HG03159 (cell line): ENCODE data around the gene CAPZB.

Experiments used
- ATAC-seq: cut with Tn5 transposase; IDR thresholded peaks from one replicate; pipeline ENCODE4 v1.9.1; 2021; ENCODE audit warnings: mild to moderate bottlenecking, moderate library complexity; ENCODE audit not compliant: unreplicated experiment

Gene CAPZB

GRCh38 chr1:19390166-19390850 lies 95.0 kb downstream of the CAPZB start:
- peak; percentile 13 for ATAC-seq

GRCh38 chr1:19388980-19389379 lies 96.4 kb downstream of the CAPZB start:
- ATAC-seq = no peak

GRCh38 chr1:19387045-19387467 lies 98.3 kb downstream of the CAPZB start:
- no peak for ATAC-seq

DNA sequence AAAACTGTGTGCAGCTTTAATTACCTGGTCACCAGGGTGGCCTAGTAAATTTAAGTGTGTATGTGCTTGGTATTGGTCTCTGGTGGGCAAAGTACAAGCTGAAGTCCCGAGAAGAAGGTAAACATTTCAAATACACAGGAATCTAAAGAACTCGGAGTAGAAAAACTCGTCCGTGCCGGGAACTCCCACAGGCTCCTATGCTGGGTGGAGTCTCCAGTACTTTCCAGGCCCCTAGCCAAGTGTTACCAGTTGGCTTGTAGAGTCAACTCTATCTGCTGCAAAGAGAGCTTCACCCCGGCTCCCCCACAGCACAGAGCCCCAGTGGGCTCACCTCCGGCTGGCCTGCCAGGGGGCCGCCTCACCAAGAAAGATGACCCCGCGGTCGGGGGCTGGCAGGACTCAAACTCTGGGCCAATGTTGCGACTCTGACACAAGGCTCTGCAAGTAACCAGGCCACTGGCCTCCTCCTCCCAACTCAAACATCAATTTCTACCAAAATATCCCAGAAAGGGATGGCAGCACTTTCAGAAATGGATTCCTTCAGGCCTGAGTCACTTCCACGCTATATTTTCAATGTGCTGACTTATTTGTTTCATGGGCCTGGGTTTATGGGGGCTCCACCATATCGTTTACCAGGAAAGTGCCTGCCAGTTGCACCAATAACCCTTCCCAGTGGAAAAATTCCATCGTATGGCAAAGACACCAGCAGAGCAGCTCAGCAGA lies 99.3 kb downstream of the CAPZB start:
- no peak for ATAC-seq

DNA sequence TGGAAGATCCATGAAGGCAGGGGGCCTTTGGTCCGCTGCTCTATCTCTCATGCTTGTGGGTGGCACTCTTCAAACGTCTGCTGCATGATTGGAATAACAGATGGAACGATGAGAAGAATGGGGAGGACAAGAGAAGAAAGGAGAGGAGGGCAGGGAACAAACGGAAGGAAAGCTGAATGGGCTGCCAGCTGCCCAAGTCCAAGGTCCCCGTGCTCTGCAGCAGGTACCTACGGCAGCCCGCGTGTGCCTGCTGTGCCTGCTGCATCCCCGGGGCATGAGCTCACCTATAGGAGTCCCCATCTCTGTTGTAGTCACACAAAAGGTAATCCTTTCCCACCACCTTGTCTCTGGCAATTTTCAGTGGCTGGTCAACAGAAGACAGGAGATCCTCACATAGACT lies 100.1 kb downstream of the CAPZB start:
- ATAC-seq = no peak

DNA sequence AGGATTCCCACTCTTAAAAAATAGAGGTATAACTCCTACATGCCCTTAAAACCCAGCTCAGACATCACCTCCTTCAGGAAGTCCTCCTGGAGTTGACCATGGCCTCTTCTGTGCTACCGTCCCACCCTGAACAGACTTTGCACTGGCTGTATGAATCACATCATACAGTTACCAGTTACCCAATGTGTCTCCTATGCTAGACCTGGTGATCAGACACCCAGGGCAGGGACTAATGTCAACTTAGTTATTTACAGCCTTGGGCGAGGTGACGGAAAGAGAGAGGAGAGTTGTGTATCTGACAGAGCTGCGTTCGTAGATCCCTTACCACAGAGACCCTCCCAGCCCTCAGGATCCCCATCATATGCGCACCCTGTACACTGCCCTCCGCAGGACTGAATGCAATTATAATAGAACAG lies 100.6 kb downstream of the CAPZB start:
- ATAC-seq = no peak

- ATAC-seq = no peak
Measured at GRCh38 chr1:19384113-19384512, 101.2 kb downstream of the CAPZB start.

- no peak for ATAC-seq
Measured at GRCh38 chr1:19382222-19382621, 103.1 kb downstream of the CAPZB start.

DNA sequence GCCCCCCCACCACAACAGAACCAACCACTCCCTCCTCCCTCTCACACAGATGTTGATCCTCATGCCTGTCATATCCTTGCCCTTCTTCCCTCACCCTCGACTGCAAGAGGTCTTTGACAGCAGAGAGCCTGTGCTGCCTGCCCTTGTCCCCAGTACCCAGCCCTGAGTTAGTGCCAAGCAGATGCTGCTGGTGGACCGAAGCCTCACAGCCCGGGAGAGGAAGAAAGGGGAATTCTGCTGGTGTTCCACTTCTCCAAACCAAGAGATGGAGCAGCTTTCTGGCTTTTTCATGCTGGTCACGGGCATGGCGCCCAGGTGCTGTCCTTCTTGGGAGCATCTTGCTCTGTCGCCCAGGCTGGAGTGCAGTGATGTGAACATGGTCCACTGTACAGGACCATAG lies 104.1 kb downstream of the CAPZB start:
- no peak for ATAC-seq

DNA sequence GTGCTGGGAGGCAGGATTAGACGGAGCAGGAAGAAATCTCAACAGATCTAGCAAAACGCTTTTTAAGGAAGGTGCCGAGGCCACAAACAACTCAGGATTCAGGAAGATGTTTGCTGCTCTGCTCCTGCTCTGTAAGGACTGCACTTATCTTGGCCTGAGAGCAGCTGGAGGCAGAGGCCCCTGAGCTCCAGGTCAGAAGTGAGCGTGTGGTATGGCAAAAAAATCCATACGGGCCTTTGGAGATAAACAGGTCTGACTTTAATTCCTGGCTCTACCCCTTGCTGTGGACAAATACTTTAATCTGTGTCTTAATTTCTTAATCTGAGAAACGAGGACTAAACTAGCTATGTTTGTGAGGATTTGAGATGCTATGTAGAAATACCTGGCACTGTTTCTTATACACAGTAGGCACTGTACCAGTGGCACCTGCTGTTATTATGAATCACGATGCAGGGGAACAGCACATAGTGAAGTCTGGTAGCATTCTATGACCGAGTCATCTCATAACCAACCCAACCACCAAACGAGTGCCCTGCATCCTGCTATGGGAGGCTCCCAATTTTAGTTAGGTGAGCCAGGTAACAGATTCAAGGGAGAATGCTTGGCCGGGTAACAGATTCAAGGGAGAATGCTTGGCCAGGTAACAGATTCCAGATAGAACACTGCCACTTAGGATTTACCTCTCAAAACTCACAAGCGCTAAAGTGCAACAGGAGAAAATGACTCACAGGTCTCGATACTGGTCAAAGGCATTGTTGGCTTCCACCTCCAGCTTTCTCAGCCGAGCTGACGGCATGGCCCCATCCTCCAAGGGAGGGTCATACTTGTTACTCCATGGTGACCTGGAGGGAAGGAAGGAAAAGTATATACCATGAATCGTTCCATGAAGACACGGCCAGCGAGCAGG lies 107.3 kb downstream of the CAPZB start:
- no peak for ATAC-seq

- no peak for ATAC-seq
Measured at GRCh38 chr1:19376428-19377372, 108.6 kb downstream of the CAPZB start.

GRCh38 chr1:19375631-19376400 lies 109.5 kb downstream of the CAPZB start:
- ATAC-seq = no peak

GRCh38 chr1:19374926-19375325 lies 110.4 kb downstream of the CAPZB start:
- no peak for ATAC-seq

GRCh38 chr1:19374083-19374801 lies 111.1 kb downstream of the CAPZB start:
- ATAC-seq = no peak

- no peak for ATAC-seq
Measured at GRCh38 chr1:19373211-19374082, 111.9 kb downstream of the CAPZB start.

DNA sequence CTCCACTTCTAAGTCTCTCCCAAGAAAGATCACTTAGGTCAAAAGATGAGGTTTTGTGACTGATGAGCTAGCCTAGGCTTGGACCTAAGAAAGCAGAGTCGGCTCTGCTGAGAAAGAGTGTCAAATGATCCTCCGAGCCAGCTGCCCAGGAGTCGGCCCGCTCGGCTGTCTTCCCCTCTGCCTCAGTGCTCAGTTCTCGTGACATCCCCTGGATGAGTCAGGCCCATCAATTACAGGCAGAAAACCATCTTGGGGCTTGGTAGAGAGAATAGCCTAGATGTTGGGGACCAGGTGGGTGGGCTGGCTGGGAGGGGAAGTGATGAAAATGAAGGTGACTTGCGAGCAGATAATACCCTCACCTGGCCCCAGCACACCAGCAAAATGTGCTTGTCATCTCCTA lies 112.7 kb downstream of the CAPZB start:
- ATAC-seq = no peak

GRCh38 chr1:19372136-19372514 lies 113.2 kb downstream of the CAPZB start:
- no peak for ATAC-seq
